SJSA1 (cell line): ENCODE data around the gene STK26. TPM values are rescaled to one million over a fixed set of nuclear protein-coding genes. Genes with fewer than 3 reads are reported as not detected.
"Not testable (repeated sequence)": the region's sequence is repeated elsewhere in the genome, so short reads cannot be mapped to it uniquely, and the experiment has no call there.

Experiments
- DNase-seq, 2 experiments: peaks; one replicate each; pipeline ENCODE4 v3.0.0-alpha.2; 2015 to 2020; ENCODE audit warnings: low spot score in 2 of 2, low read depth in 1 of 2
- H3K27ac ChIP-seq: fragments of 250-450 bp; sonication (Bioruptor Pico); 2 replicates; pipeline ENCODE4 v1.5.1; 2020; ENCODE audit warnings: mild to moderate bottlenecking, moderate library complexity
- H3K27me3 ChIP-seq: fragments of 250-450 bp; sonication (Bioruptor Pico); replicated peaks from 2 replicates; pipeline ENCODE4 v1.5.1; 2020; ENCODE audit warnings: mild to moderate bottlenecking, moderate library complexity
- H3K36me3 ChIP-seq: fragments of 250-450 bp; sonication (Bioruptor Pico); 2 replicates; pipeline ENCODE4 v1.5.1; 2020; ENCODE audit warnings: mild to moderate bottlenecking
- H3K4me1 ChIP-seq: fragments of 250-450 bp; sonication (Bioruptor Pico); replicated peaks from 2 replicates; pipeline ENCODE4 v1.6.1; 2021; ENCODE audit warnings: mild to moderate bottlenecking
- H3K4me3 ChIP-seq: fragments of 250-450 bp; sonication (Bioruptor Pico); 2 replicates; pipeline ENCODE4 v1.5.1; 2020; ENCODE audit warnings: mild to moderate bottlenecking
- H3K9me3 ChIP-seq: fragments of 250-450 bp; sonication (Bioruptor Pico); replicated peaks from 2 replicates; pipeline ENCODE4 v1.5.1; 2020; ENCODE audit warnings: mild to moderate bottlenecking
- total RNA-seq: library from RNA; depleted of rRNA; stranded (reverse); fragments of >200 nt; shearing (Covaris generic); gene quantifications from 2 replicates; pipeline ENCODE4 v1.2.3, GENCODE V29; 2014

Gene STK26
- total RNA-seq, 1 experiment from 2014 or later, result 0.11 TPM

DNA sequence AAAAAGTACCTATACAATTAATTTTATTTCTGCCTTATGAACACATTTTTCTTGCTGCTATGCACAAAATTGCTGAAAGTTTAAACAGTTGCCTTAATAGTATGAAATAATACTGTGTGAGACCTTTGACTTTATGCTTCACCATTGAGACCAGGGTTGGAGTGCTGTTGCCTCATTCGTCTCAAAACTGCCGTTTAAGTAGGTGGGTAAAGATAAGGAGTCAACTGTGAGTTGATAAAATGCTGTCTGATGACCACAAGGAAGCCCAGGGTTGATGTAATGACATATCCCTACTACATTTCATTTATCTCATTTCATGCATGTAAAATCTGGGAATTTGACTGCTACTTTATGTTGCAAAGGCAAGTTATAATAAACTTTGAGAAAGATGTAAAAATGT, 23.4 kb downstream of the STK26 start:
- no peak for DNase-seq
- H3K9me3 ChIP-seq, result no peaks in the 10 kb centered on the region
- no peak overlapping the region for H3K4me3 ChIP-seq

DNA sequence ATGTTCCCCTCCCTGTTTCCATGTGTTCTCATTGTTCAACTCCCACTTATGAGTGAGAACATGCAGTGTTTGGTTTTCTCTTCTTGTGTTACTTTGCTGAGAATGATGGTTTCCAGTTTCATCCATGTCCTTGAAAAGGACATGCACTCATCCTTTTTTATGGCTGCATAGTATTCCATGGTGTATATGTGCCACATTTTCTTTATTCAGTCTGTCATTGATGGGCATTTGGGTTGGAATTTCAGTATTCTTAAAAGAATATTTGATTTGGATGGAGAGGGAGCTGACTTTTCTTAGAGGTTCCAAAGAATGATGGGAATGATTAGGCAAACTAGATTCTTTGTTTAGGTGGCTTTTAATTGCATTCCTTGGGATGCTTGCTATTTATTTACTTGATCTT, 28.7 kb downstream of the STK26 start:
- not testable (repeated sequence) for H3K36me3 ChIP-seq, H3K27me3 ChIP-seq, H3K4me3 ChIP-seq, DNase-seq, H3K27ac ChIP-seq, H3K9me3 ChIP-seq, H3K4me1 ChIP-seq

More for the DNA sequence above, 23.4 kb downstream of the STK26 start:
- Histone ChIP-seq H3K36me3 (no peaks in the 10 kb centered on the region), H3K27me3 (no peaks in the 10 kb centered on the region), H3K4me1 (no peaks in the 10 kb centered on the region), H3K27ac (no peak overlapping the region)

DNA sequence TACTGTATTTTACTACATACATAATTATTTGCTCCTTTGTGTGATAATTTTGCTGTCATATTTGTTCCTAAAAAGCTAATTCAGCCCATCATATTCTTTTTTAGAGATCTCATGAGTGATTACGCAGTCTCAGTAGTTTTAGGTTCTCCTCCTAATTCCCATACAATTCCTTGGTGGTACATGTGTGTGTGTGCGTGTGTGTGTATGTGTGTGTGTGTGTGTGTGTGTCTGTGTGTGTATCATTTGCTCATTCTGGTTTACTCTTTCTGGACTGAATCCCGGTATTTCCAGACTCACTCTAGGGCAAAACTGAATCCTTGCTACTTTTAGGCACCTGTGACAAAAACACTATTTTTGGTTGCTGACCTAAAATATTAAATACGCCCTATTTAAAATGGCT, 34.9 kb downstream of the STK26 start:
- Histone ChIP-seq H3K36me3 (no peaks in the 10 kb centered on the region), H3K27me3 (no peaks in the 10 kb centered on the region), H3K27ac (no peak overlapping the region), H3K9me3 (no peaks in the 10 kb centered on the region), H3K4me1 (no peaks in the 10 kb centered on the region), H3K4me3 (no peak overlapping the region)
- no peak for DNase-seq

DNA sequence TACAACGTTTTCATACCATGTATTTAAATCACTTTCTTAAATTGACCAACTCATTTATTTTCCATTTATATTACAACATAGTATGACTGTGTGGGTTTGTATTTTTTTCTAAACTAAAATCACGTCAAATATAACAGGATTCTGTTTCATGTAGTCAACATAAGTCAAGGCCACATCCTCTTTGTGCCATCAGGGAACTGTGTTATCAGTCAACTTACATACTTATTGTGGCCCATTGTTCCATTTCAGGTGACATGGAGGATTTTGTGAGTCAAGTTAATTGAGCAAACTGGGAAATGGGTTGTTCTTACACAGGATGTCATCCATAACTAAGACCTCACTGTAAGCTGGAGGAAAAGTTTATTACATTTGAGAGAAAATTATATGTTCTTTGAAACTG, 35.9 kb downstream of the STK26 start:
- no peak overlapping the region for H3K4me3 ChIP-seq
- H3K27ac ChIP-seq, result no peak overlapping the region
- DNase-seq, result no peak
- H3K9me3 ChIP-seq, result no peaks in the 10 kb centered on the region
- no peaks in the 10 kb centered on the region for H3K36me3 ChIP-seq
- H3K27me3 ChIP-seq, result no peaks in the 10 kb centered on the region
- no peaks in the 10 kb centered on the region for H3K4me1 ChIP-seq

- no peak for DNase-seq
- no peaks in the 10 kb centered on the region for H3K4me1 ChIP-seq
- no peaks in the 10 kb centered on the region for H3K27me3 ChIP-seq
- H3K4me3 ChIP-seq, result no peak overlapping the region
- H3K36me3 ChIP-seq, result no peaks in the 10 kb centered on the region
- H3K27ac ChIP-seq, result no peak overlapping the region
- no peaks in the 10 kb centered on the region for H3K9me3 ChIP-seq
Observed at GRCh38 chrX:132059973-132060540, 37.0 kb downstream of the STK26 start.

DNA sequence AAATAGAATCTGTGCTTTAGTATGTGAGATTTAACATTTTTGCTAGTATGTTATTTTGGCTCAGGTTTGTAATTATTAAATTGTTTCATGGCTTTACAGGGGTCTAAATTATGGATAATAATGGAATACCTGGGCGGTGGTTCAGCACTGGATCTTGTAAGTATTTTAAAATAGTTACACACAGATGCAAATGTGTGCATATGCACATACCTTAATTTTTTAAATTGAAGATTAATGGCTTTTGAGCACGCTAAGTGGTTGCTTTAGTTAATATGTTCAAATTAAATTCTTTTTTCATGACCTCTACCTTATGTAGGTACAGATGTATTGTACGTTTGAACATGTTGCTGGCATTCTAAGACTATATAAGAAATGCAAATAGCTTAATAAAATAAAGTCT, 40.2 kb downstream of the STK26 start:
- no peaks in the 10 kb centered on the region for H3K27me3 ChIP-seq
- no peaks in the 10 kb centered on the region for H3K36me3 ChIP-seq
- H3K4me3 ChIP-seq, result no peak overlapping the region
- no peak for DNase-seq
- no peaks in the 10 kb centered on the region for H3K9me3 ChIP-seq
- H3K27ac ChIP-seq, result no peak overlapping the region
- H3K4me1 ChIP-seq, result no peaks in the 10 kb centered on the region

DNA sequence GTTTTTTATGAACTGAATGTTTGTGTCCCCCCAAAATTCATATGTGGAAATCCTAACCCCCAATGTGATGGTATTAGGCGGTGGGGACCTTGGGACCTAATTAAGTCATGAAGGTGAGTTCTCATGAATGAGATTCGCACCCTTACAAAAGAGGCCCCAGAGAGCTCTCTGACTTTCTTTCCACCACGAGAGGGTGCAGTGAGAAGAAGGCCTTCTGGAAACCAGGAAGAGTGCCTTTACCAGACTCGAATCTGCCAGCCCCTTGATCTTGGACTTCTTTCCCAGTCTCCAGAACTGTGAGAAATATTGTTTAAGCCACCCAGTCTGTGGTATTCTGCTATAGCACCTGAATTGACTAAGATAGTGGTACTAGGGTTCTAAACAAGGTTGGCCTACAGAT, 40.8 kb downstream of the STK26 start:
- Histone ChIP-seq H3K27ac (no peak overlapping the region), H3K27me3 (no peaks in the 10 kb centered on the region), H3K9me3 (no peaks in the 10 kb centered on the region), H3K36me3 (no peaks in the 10 kb centered on the region), H3K4me1 (no peaks in the 10 kb centered on the region), H3K4me3 (no peak overlapping the region)
- no peak for DNase-seq

DNA sequence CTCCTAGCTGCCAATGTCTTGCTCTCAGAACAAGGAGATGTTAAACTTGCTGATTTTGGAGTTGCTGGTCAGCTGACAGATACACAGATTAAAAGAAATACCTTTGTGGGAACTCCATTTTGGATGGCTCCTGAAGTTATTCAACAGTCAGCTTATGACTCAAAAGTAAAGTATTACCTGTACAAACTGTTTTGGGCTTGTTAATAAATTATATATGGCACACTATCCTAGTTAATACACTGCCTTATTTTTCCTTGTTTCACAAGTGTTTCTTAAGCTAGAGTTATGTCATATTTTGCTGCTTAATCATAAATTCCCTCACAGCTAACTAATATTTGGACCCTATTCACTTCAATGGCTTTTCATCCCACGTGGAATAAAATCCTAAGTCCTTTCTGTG, 45.3 kb downstream of the STK26 start:
- Histone ChIP-seq H3K27me3 (no peaks in the 10 kb centered on the region), H3K4me1 (no peaks in the 10 kb centered on the region), H3K4me3 (no peak overlapping the region), H3K27ac (no peak overlapping the region), H3K36me3 (no peaks in the 10 kb centered on the region), H3K9me3 (no peaks in the 10 kb centered on the region)
- no peak for DNase-seq

GRCh38 chrX:132071254-132071653, 48.2 kb downstream of the STK26 start:
- Histone ChIP-seq H3K4me1 (no peaks in the 10 kb centered on the region), H3K4me3 (no peak overlapping the region), H3K27ac (no peak overlapping the region), H3K36me3 (no peaks in the 10 kb centered on the region), H3K27me3 (no peaks in the 10 kb centered on the region), H3K9me3 (no peaks in the 10 kb centered on the region)
- no peak for DNase-seq

GRCh38 chrX:132077414-132077813, 54.3 kb downstream of the STK26 start:
- no peaks in the 10 kb centered on the region for H3K4me1 ChIP-seq
- H3K9me3 ChIP-seq, result no peaks in the 10 kb centered on the region
- H3K36me3 ChIP-seq, result no peaks in the 10 kb centered on the region
- H3K27ac ChIP-seq, result no peak overlapping the region
- no peak for DNase-seq
- no peak overlapping the region for H3K4me3 ChIP-seq
- H3K27me3 ChIP-seq, result no peaks in the 10 kb centered on the region

- no peaks in the 10 kb centered on the region for H3K36me3 ChIP-seq
- no peak overlapping the region for H3K27ac ChIP-seq
- H3K4me3 ChIP-seq, result no peak overlapping the region
- no peaks in the 10 kb centered on the region for H3K4me1 ChIP-seq
- no peaks in the 10 kb centered on the region for H3K27me3 ChIP-seq
- DNase-seq, result no peak
- H3K9me3 ChIP-seq, result no peaks in the 10 kb centered on the region
Observed at GRCh38 chrX:132077912-132078311, 54.8 kb downstream of the STK26 start.

DNA sequence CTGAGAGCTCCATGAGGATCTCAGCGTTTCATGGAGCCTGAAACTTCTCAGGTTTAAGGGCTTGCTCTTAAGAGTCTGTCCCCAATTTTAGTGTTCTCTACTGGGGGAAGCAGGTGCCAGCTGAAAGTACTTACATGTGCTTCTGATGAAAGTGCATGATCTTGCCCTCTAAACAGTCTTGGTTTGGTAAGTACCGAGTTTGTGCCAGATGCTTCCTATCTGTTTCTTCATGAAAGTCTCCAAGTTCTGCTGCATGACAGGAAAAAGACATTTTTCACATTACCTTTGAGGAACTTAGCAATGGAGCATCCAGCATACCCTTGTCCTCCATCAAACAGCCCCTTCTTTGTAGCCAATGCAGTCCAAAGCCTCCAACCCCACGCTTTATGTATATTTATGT, 62.7 kb downstream of the STK26 start:
- Histone ChIP-seq H3K4me3 (no peak overlapping the region), H3K36me3 (no peaks in the 10 kb centered on the region), H3K27me3 (no peaks in the 10 kb centered on the region), H3K27ac (no peak overlapping the region), H3K4me1 (no peaks in the 10 kb centered on the region), H3K9me3 (no peaks in the 10 kb centered on the region)
- DNase-seq, result no peak

DNA sequence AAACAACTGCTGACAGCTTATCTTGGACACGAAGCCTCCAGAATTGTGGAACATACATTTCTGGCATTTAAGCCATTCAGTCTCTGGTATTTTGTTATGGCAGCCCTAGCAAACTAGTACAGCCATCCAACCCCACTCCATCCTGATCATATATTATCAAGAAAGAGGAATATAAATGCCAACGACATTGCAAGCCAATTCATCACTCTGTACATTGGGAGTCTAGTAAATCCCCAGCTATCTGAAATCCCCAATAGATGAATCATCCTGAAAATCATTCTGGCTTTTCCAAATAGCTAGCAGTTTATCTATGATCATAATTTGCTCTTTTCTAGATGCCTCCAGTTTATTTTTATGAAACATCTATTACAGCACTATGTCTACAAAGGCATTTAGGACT, 63.6 kb downstream of the STK26 start:
- Histone ChIP-seq H3K9me3 (no peaks in the 10 kb centered on the region), H3K4me3 (no peak overlapping the region), H3K27me3 (no peaks in the 10 kb centered on the region), H3K36me3 (no peaks in the 10 kb centered on the region), H3K27ac (no peak overlapping the region), H3K4me1 (no peaks in the 10 kb centered on the region)
- no peak for DNase-seq

GRCh38 chrX:132088864-132089263, 65.8 kb downstream of the STK26 start:
- H3K36me3 ChIP-seq, result no peaks in the 10 kb centered on the region
- no peaks in the 10 kb centered on the region for H3K9me3 ChIP-seq
- no peaks in the 10 kb centered on the region for H3K27me3 ChIP-seq
- no peak overlapping the region for H3K27ac ChIP-seq
- no peak overlapping the region for H3K4me3 ChIP-seq
- no peak for DNase-seq
- no peaks in the 10 kb centered on the region for H3K4me1 ChIP-seq

DNA sequence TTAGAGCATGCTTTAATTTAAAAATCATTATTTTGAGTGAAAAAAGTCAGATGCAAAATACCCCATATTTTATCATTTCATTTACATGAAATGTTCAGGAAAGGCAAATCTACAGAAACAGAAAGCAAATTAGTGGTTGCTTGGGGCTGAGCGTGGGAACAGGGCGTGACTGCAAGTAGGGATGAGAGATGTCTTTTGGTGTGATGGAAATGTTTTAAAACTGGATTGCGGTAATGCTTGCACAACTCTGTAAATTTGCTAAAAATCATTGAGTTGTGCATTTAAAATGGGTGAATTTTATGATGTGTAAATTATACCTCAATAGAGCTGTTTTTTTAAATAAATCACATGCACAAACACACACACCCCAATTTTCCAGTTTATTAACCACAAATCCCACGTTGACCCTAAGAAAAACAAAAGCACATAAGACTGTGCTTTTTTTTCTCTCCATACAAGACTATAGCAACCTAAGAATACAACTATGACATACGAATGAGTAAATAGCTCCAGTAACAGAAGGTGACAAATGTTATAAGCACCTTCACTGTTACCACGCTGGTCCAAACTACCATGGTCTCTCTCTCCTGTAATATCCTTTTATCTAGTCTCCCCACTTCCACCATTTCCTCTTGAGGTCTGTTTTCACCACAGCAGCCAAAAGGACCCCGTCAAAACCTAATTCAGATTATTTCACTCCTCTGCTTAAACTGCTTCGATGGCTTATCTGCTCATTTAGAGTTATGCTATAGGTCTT, 67.5 kb downstream of the STK26 start:
- Histone ChIP-seq H3K9me3 (no peaks in the 10 kb centered on the region), H3K4me3 (no peak overlapping the region), H3K4me1 (no peaks in the 10 kb centered on the region), H3K36me3 (no peaks in the 10 kb centered on the region), H3K27me3 (no peaks in the 10 kb centered on the region), H3K27ac (no peak overlapping the region)
- DNase-seq, result no peak
